Liver (tissue), 9 donors: ENCODE measurements around the gene RNF215. TPM values are rescaled to one million over a fixed set of nuclear protein-coding genes. Genes with fewer than 3 reads are reported as not detected.

Source experiments
- DNase-seq: peaks from one replicate; pipeline ENCODE4 v3.0.0-alpha.2; 2017; ENCODE audit warnings: low spot score
- H3K27ac ChIP-seq, 2 donors: one replicate each; pipeline ENCODE4 v1.7.0; 2013; ENCODE audit warnings: inconsistent platforms in 2 of 2, low read length in 2 of 2, control low read depth in 1 of 2, low read depth in 1 of 2, mild to moderate bottlenecking in 1 of 2
- H3K27me3 ChIP-seq, 4 donors: one replicate each; pipeline versions ENCODE4 v1.6.1 to v1.7.0; 2013; ENCODE audit warnings: low read length in 3 of 4, inconsistent platforms in 1 of 4, mild to moderate bottlenecking in 1 of 4, moderate library complexity in 1 of 4; ENCODE audit not compliant: control insufficient read depth in 4 of 4, insufficient read depth in 4 of 4
- H3K36me3 ChIP-seq, 4 donors: one replicate each; pipeline versions ENCODE4 v1.6.1 to v1.7.0; 2013; ENCODE audit warnings: low read length in 3 of 4, mild to moderate bottlenecking in 3 of 4, low read depth in 1 of 4, moderate library complexity in 1 of 4; ENCODE audit not compliant: control insufficient read depth in 4 of 4, insufficient read depth in 3 of 4
- H3K4me1 ChIP-seq, 4 donors: one replicate each; pipeline versions ENCODE4 v1.6.1 to v1.7.0; 2013; ENCODE audit warnings: low read length in 3 of 4, mild to moderate bottlenecking in 3 of 4, moderate library complexity in 1 of 4; ENCODE audit not compliant: control insufficient read depth in 4 of 4, insufficient read depth in 4 of 4
- H3K4me3 ChIP-seq, 3 donors: one replicate each; pipeline versions ENCODE4 v1.6.1 to v1.7.0; 2013; ENCODE audit warnings: low read length in 3 of 3, control low read depth in 1 of 3, low read depth in 1 of 3, mild to moderate bottlenecking in 1 of 3
- H3K9ac ChIP-seq, 2 donors: one replicate each; pipeline ENCODE4 v1.7.0; 2013; ENCODE audit warnings: low read length in 2 of 2, mild to moderate bottlenecking in 2 of 2, moderate library complexity in 2 of 2, control low read depth in 1 of 2, low read depth in 1 of 2
- H3K9me3 ChIP-seq, 4 donors: one replicate each; pipeline versions ENCODE4 v1.6.1 to v1.7.0; 2013; ENCODE audit warnings: low read length in 3 of 4; ENCODE audit not compliant: control insufficient read depth in 4 of 4
- ATF3 ChIP-seq: IDR thresholded peaks from 2 replicates; pipeline ENCODE4 v1.6.1; 2016; ENCODE audit warnings: antibody characterized with exemption
- CTCF ChIP-seq: fragments of 150-350 bp; IDR thresholded peaks from 2 replicates; pipeline ENCODE4 v1.5.1; 2017; ENCODE audit warnings: improper control_type of control experiment, low read depth, low read length; ENCODE audit not compliant: missing input control
- EGR1 ChIP-seq, 2 donors: IDR thresholded peaks; 2 replicates each; pipeline ENCODE4 v1.6.1; 2016 to 2018; ENCODE audit warnings: antibody characterized with exemption in 2 of 2, low read depth in 2 of 2
- FOXA1 ChIP-seq: IDR thresholded peaks from 2 replicates; pipeline ENCODE4 v1.6.1; 2016; ENCODE audit warnings: antibody characterized with exemption
- FOXA2 ChIP-seq: IDR thresholded peaks from 2 replicates; pipeline ENCODE4 v1.6.1; 2016; ENCODE audit warnings: antibody characterized with exemption
- GABPA ChIP-seq, 2 donors: IDR thresholded peaks in 1 of 2; conservative IDR thresholded peaks in 1 of 2; 2 replicates each; pipeline ENCODE4 v1.6.1; 2016; ENCODE audit warnings: antibody characterized with exemption in 2 of 2, mild to moderate bottlenecking in 1 of 2, moderate library complexity in 1 of 2
- HNF4A ChIP-seq, 2 donors: conservative IDR thresholded peaks; 2 replicates each; pipeline ENCODE4 v1.6.1; 2016; ENCODE audit warnings: antibody characterized with exemption in 2 of 2, mild to moderate bottlenecking in 2 of 2
- HNF4G ChIP-seq: IDR thresholded peaks from 2 replicates; pipeline ENCODE4 v1.6.1; 2016; ENCODE audit warnings: antibody characterized with exemption
- JUND ChIP-seq, 2 donors: IDR thresholded peaks; 2 replicates each; pipeline ENCODE4 v1.6.1; 2016; ENCODE audit warnings: antibody characterized with exemption in 2 of 2
- MAX ChIP-seq: IDR thresholded peaks from 2 replicates; pipeline ENCODE4 v1.6.1; 2016; ENCODE audit warnings: antibody characterized with exemption
- NR2F2 ChIP-seq: IDR thresholded peaks from 2 replicates; pipeline ENCODE4 v1.6.1; 2016; ENCODE audit warnings: antibody characterized with exemption
- RAD21 ChIP-seq, 2 donors: IDR thresholded peaks; 2 replicates each; pipeline ENCODE4 v1.6.1; 2016; ENCODE audit warnings: antibody characterized with exemption in 2 of 2, mild to moderate bottlenecking in 2 of 2
- REST ChIP-seq: IDR thresholded peaks from 2 replicates; pipeline ENCODE4 v1.6.1; 2016; ENCODE audit warnings: antibody characterized with exemption, mild to moderate bottlenecking
- RXRA ChIP-seq, 2 donors: IDR thresholded peaks; 2 replicates each; pipeline ENCODE4 v1.6.1; 2017 to 2018; ENCODE audit warnings: antibody characterized with exemption in 2 of 2, mild to moderate bottlenecking in 1 of 2
- SP1 ChIP-seq: IDR thresholded peaks from 2 replicates; pipeline ENCODE4 v1.6.1; 2018; ENCODE audit warnings: antibody characterized with exemption, mild to moderate bottlenecking
- TAF1 ChIP-seq: conservative IDR thresholded peaks from 2 replicates; pipeline ENCODE4 v1.6.1; 2016; ENCODE audit warnings: antibody characterized with exemption, mild to moderate bottlenecking
- YY1 ChIP-seq: IDR thresholded peaks from 2 replicates; pipeline ENCODE4 v1.6.1; 2016; ENCODE audit warnings: antibody characterized with exemption, mild to moderate bottlenecking
- ZBTB33 ChIP-seq: IDR thresholded peaks from 2 replicates; pipeline ENCODE4 v1.6.1; 2016; ENCODE audit warnings: antibody characterized with exemption
- WGBS: extraction: QIAGEN DNeasy Blood & Tissue Kit; methylation state at CpG from one replicate; pipeline ENCODE4 v1.1.7; 2013; 5-methylcytosine and 5-hydroxymethylcytosine counted together
- polyA plus RNA-seq, 2 donors: library from polyadenylated mRNA; stranded (reverse) in 1 of 2; unstranded in 1 of 2; fragments of 200-250 nt in 1 of 2; fragments of >200 nt in 1 of 2; fragmentation: Nextera tagmentation in 1 of 2; extraction: Ambion mirVana in 1 of 2; gene quantifications; one replicate each; pipeline versions ENCODE4 v1.2.1 to v1.2.3, GENCODE V29; 2013 to 2015
- total RNA-seq, 2 donors: library from RNA; depleted of rRNA; stranded (reverse); fragments of >200 nt; gene quantifications; one replicate each; pipeline ENCODE4 v1.2.3, GENCODE V29; 2014
- donor health status: healthy.
- donor health status: healthy.
- donor health status: healthy.
- donor health status: healthy.
- donor health status: healthy.

The RNF215 gene
- total and polyA plus RNA-seq, 4 donors, result 0.71 to 7.3 (median 5.8) TPM

- no peak for DNase-seq
- no peak overlapping the region for H3K27ac ChIP-seq
- no peak overlapping the region for H3K4me3 ChIP-seq
- no peaks in the 10 kb centered on the region for H3K9me3 ChIP-seq
- no peaks in the 10 kb centered on the region for H3K4me1 ChIP-seq
- no peaks in the 10 kb centered on the region for H3K27me3 ChIP-seq
- WGBS, result 98% methylated on average over 20 of the region's 20 CpGs
- no peak overlapping the region for H3K9ac ChIP-seq
- H3K36me3 ChIP-seq, result peaks cover 0 to 28% (median 6%) of the 10 kb centered on the region in 4 donors
- no peak for TF ChIP-seq RAD21 (IDR thresholded peaks at IDR 0.05)
- TF ChIP-seq FOXA1, result no peak
- TF ChIP-seq RXRA (IDR thresholded peaks at IDR 0.05), result no peak
- TF ChIP-seq EGR1 (IDR thresholded peaks at IDR 0.05; ENCODE audit: low read depth in 2 of 2), result no peak
- no peak for TF ChIP-seq GABPA (IDR thresholded peaks at IDR 0.05 in 1 of 2, conservative IDR thresholded peaks at IDR 0.05 in 1 of 2)
- no peak for TF ChIP-seq TAF1
- TF ChIP-seq MAX, result no peak
- no peak for TF ChIP-seq REST
- TF ChIP-seq ATF3, result no peak
Measured at GRCh38 chr22:30380011-30380410, 7.2 kb downstream of the RNF215 start.

- no peak overlapping the region for H3K9ac ChIP-seq
- peaks cover 0 to 11% (median 5%) of the 10 kb centered on the region in 4 donors for H3K36me3 ChIP-seq
- no peaks in the 10 kb centered on the region for H3K9me3 ChIP-seq
- 92% methylated on average over 13 of the region's 13 CpGs for WGBS
- H3K4me3 ChIP-seq, result no peak overlapping the region
- TF ChIP-seq HNF4A (conservative IDR thresholded peaks at IDR 0.05) (no peak), GABPA (IDR thresholded peaks at IDR 0.05 in 1 of 2, conservative IDR thresholded peaks at IDR 0.05 in 1 of 2) (no peak), FOXA2 (no peak), SP1 (no peak), ATF3 (no peak), HNF4G (no peak), CTCF (no peak), REST (no peak), TAF1 (no peak), EGR1 (IDR thresholded peaks at IDR 0.05; ENCODE audit: low read depth in 2 of 2) (no peak), RAD21 (IDR thresholded peaks at IDR 0.05) (no peak), MAX (no peak), FOXA1 (no peak), ZBTB33 (no peak), JUND (IDR thresholded peaks at IDR 0.05) (no peak), NR2F2 (no peak), YY1 (no peak), RXRA (IDR thresholded peaks at IDR 0.05) (no peak)
- no peak overlapping the region for H3K27ac ChIP-seq
- no peaks in the 10 kb centered on the region for H3K4me1 ChIP-seq
- no peaks in the 10 kb centered on the region for H3K27me3 ChIP-seq
- no peak for DNase-seq
Measured at GRCh38 chr22:30375312-30375849, 11.8 kb downstream of the RNF215 start.
